HFFc6 (cell line): ENCODE results near the gene GRB14. TPM values are rescaled to one million over a fixed set of nuclear protein-coding genes. Genes with fewer than 3 reads are reported as not detected.
A peak's percentile ranks its signal among the peaks of the same experiment; 100 is the strongest.
"Not testable (repeated sequence)": the region's sequence is repeated elsewhere in the genome, so short reads cannot be mapped to it uniquely, and the experiment has no call there.

ENCODE experiments used
- DNase-seq: peaks from one replicate; pipeline ENCODE4 v3.0.0-alpha.2; 2018
- H3K27ac Mint-ChIP-seq: 2 replicates; pipeline ENCODE4 v1.8.0; 2020; ENCODE audit warnings: mild to moderate bottlenecking, mixed read lengths
- H3K27me3 Mint-ChIP-seq: 2 replicates; pipeline ENCODE4 v1.8.0; 2021; ENCODE audit warnings: mild to moderate bottlenecking, moderate library complexity, mixed read lengths; ENCODE audit not compliant: insufficient read depth
- H3K36me3 Mint-ChIP-seq: 2 replicates; pipeline ENCODE4 v1.8.0; 2021; ENCODE audit warnings: low read depth, mixed read lengths
- H3K4me1 Mint-ChIP-seq: 2 replicates; pipeline ENCODE4 v1.8.0; 2020; ENCODE audit warnings: low read depth, mixed read lengths
- H3K4me3 Mint-ChIP-seq: 2 replicates; pipeline ENCODE4 v1.8.0; 2020; ENCODE audit warnings: mild to moderate bottlenecking, moderate library complexity, mixed read lengths
- H3K9me3 Mint-ChIP-seq: 2 replicates; pipeline ENCODE4 v1.8.0; 2020; ENCODE audit warnings: mild to moderate bottlenecking, mixed read lengths
- CTCF ChIP-seq: fragments of 200-600 bp; sonication (generic); IDR thresholded peaks from 2 replicates; pipeline ENCODE4 v1.5.0; 2021; ENCODE audit warnings: antibody characterized with exemption, mild to moderate bottlenecking
- total RNA-seq, 6 experiments: library from RNA; stranded (reverse); fragmentation: NEBNext Ultra II Directional; extraction: Animal tissue kit (Norgen Biotek cat#: 25700); gene quantifications; 2 replicates in 1 of 6; 3 replicates in 5 of 6; pipeline ENCODE4 v1.2.3, GENCODE V29; 2021

GRB14 gene
- total RNA-seq, 6 experiments from 2014 or later: 0.19 TPM; not detected in 5

DNA sequence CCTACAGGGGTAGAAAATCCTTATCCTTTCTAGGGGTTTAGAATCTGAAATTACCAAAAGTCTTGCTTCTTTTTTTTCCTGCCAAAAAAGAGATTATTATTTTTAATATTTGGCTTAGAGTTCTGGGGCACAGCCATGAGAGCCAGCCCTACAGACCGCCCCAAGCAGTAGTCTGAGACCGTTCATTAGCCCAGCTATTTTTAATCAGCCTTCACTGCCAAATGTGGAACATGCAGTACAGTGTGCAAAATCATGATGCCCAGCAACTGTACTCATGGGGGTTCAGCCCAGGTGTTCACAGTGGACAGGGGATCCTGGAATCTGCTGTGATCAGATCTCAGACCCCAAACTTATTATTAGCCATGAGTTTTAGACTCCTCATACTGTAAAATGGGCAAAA, 60.4 kb downstream of the GRB14 start:
- Mint-ChIP-seq H3K27ac (no peak overlapping the region), H3K4me3 (no peak overlapping the region), H3K27me3 (peaks cover 11% of the 10 kb centered on the region), H3K4me1 (no peaks in the 10 kb centered on the region; the same call in 1 of the 2 replicates), H3K36me3 (no peaks in the 10 kb centered on the region), H3K9me3 (no peaks in the 10 kb centered on the region)
- TF ChIP-seq CTCF: no peak
- no peak for DNase-seq

DNA sequence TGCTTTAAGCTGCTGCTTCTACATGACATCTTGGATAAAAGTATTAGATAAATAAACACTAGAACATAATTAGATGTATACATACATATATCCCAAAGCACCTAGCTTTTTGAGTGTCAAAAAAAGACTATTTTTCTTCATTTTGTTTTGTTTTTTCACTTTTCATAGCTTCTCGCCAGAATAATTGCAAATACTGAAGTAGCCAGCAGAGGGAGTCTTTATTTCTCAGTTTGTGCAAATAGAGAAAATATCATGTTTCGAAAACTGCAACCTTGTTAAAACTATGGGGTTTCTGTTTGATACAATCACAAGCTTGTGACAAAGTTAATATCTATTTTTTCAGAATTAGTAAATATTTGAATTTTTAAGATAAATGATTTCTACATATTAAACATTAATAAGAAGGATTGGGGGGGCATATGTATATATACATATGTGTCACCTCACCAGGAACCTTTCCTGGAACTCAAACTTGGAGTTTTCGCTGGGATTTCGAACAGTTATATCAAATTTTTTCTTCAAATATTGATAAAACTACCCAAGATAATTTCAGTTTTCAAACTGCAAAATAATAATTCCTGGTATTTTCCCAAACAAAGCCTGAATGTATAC, 61.0 kb downstream of the GRB14 start:
- no peak overlapping the region for H3K27ac Mint-ChIP-seq
- no peaks in the 10 kb centered on the region for H3K9me3 Mint-ChIP-seq
- TF ChIP-seq CTCF: peak; percentile 85
- peaks cover 11% of the 10 kb centered on the region for H3K27me3 Mint-ChIP-seq
- H3K36me3 Mint-ChIP-seq: no peaks in the 10 kb centered on the region
- no peaks in the 10 kb centered on the region; the same call in 1 of the 2 replicates for H3K4me1 Mint-ChIP-seq
- peak; percentile 33 for DNase-seq
- H3K4me3 Mint-ChIP-seq: no peak overlapping the region

DNA sequence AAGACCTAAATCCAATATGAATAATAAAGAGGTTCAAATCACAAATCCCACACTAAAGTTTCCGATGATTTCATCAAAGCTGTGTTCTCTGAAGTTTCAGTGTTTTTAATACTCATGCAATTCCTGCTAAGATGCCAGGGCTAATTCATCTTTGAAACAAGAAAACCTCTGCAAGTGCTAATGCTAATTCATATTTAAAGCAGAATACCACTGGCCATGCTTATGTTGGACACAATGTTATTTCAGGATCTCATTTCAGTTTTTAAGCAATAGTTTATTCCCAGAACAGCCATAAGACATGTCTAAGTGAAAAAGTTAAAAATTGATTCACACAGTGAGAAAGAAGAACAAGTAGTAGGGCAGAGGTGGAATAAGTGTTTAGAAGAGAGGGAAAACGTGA, 62.8 kb downstream of the GRB14 start:
- no peaks in the 10 kb centered on the region; the same call in 1 of the 2 replicates for H3K4me1 Mint-ChIP-seq
- no peak overlapping the region for H3K4me3 Mint-ChIP-seq
- DNase-seq: no peak
- no peaks in the 10 kb centered on the region for H3K9me3 Mint-ChIP-seq
- no peaks in the 10 kb centered on the region for H3K36me3 Mint-ChIP-seq
- no peak overlapping the region for H3K27ac Mint-ChIP-seq
- no peak for TF ChIP-seq CTCF
- H3K27me3 Mint-ChIP-seq: peaks cover 11% of the 10 kb centered on the region

DNA sequence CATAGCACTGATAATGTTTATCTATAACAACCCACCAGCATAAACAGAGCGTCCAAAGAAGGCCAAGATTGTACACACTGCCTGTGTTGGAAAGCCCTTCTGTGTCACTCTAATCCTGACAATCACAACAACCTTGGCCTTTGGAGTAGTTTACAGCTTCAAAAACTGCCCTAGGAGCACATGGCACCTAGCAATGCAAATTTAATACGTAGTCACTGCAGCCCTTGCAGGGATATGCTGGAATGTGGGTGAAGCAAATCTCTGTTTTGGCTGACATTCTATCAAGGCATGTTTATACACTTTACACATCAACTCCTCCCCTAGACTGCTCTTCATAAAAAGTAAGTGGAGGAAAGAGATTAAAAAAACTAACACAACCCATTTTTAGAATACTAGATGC, 66.8 kb downstream of the GRB14 start:
- Mint-ChIP-seq H3K36me3 (no peaks in the 10 kb centered on the region), H3K27me3 (peaks cover 12% of the 10 kb centered on the region), H3K4me3 (no peak overlapping the region), H3K9me3 (no peaks in the 10 kb centered on the region), H3K4me1 (no peaks in the 10 kb centered on the region), H3K27ac (no peak overlapping the region)
- no peak for DNase-seq
- no peak for TF ChIP-seq CTCF

GRCh38 chr2:164551519-164551918, 69.8 kb downstream of the GRB14 start:
- Mint-ChIP-seq H3K36me3 (no peaks in the 10 kb centered on the region), H3K27me3 (peaks cover 8% of the 10 kb centered on the region), H3K4me1 (no peaks in the 10 kb centered on the region), H3K27ac (no peak overlapping the region), H3K9me3 (no peaks in the 10 kb centered on the region), H3K4me3 (no peak overlapping the region)
- no peak for DNase-seq
- no peak for TF ChIP-seq CTCF

- not testable (repeated sequence) for H3K4me3 Mint-ChIP-seq, H3K36me3 Mint-ChIP-seq, H3K4me1 Mint-ChIP-seq, DNase-seq, H3K9me3 Mint-ChIP-seq, H3K27ac Mint-ChIP-seq
- peaks cover 17% of the 10 kb centered on the region for H3K27me3 Mint-ChIP-seq
Measured at GRCh38 chr2:164549705-164550104, 71.6 kb downstream of the GRB14 start.
